ENCODE results near the gene TEAD1. TPM values are rescaled to one million over a fixed set of nuclear protein-coding genes. Genes with fewer than 3 reads are reported as not detected.

TEAD1 gene
- total and polyA plus RNA-seq, 7 experiments from 2014 or later, result 0.02 to 0.22 (median 0.07) TPM; not detected in 4

DNA sequence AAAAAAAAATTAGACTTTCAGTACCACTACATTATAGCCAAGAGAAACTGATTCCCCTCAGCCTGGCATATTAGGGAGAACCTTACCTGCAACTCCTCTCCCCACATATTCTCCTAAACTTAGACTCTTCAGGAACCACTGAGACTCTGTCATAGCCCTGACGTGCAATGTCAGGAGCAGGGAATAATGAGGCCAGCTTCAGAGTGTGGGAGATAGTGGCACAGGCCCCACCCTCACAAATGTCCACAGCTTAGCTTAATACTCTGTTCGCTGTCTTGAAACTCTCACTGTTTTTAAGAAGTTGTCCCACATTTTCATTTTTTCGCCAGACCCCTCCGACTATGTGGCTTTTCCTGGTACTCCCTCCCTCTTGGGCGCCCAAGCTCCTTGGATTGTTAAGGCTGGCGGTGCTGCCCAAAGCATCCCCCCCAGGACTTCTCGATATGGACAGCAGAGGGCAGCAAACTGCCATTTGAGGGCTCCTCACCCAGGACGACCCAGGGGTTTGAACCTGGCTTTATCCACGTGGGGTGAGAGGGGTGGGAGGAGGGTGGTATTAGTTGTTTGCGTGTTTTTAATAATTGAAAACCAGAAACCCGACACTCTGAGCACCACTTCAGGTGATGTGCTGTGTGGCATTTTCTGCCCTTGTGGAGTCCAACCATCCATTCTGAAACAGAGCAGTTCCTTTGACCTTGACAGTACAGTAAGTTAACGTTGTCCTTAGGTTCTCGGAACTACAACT, 289.7 kb downstream of the TEAD1 start:
- ATAC-seq (peak; percentile 76), DNase-seq (peak; percentile 13 to 59 (median 39))
- no peaks in the 10 kb centered on the region for H3K9me3 Mint-ChIP-seq
- intact Hi-C loops (cut with micrococcal nuclease), result loop anchor here (1.0 to 2.0 kb wide), 6 partner anchors 219 to 503 kb away; no protein-coding TSS in a partner anchor
- no peaks in the 10 kb centered on the region for H3K4me1 Mint-ChIP-seq
- Histone ChIP-seq H3K4me1 (ENCODE audit: control insufficient read depth in 2 of 2, insufficient read depth in 2 of 2, low read length in 2 of 2) (no peaks in the 10 kb centered on the region), H3K36me3 (ENCODE audit: control insufficient read depth in 2 of 3, insufficient read depth in 3 of 3, low read length in 3 of 3) (no peaks in the 10 kb centered on the region), H3K27ac (ENCODE audit: low read depth, low read length) (no peak overlapping the region), H3K4me3 (ENCODE audit: low read length) (no peak overlapping the region), H3K9me3 (ENCODE audit: control insufficient read depth in 2 of 3, low read length in 3 of 3) (no peaks in the 10 kb centered on the region), H3K27me3 (ENCODE audit: control insufficient read depth in 2 of 2, insufficient read depth in 2 of 2, low read length in 2 of 2) (no peaks in the 10 kb centered on the region)
- peak overlapping the region in 1 of 10 donors; percentile 5 for H3K4me3 Mint-ChIP-seq
- CTCF ChIA-PET, result interaction anchor here (0.6 to 3.2 kb wide), 5 partner anchors 9 to 1895 kb away, joined by 3 to 13 read pairs (median 3); no protein-coding TSS in a partner anchor
- peaks cover 17 to 37% (median 30%) of the 10 kb centered on the region in 5 donors for H3K27me3 Mint-ChIP-seq
- POLR2A ChIA-PET, result no interaction called here
- H3K36me3 Mint-ChIP-seq, result no peaks in the 10 kb centered on the region
- H3K27ac Mint-ChIP-seq, result no peak overlapping the region

GRCh38 chr11:12964650-12965049, 290.4 kb downstream of the TEAD1 start:
- ChIA-PET POLR2A (no interaction called here), CTCF (interaction anchor here (1.5 to 3.2 kb wide), 2 partner anchors 371 to 379 kb away, joined by 4 to 13 read pairs; no protein-coding TSS in a partner anchor)
- H3K4me3 Mint-ChIP-seq, result no peak overlapping the region
- Histone ChIP-seq H3K27me3 (ENCODE audit: control insufficient read depth in 2 of 2, insufficient read depth in 2 of 2, low read length in 2 of 2) (no peaks in the 10 kb centered on the region), H3K27ac (ENCODE audit: low read depth, low read length) (no peak overlapping the region), H3K9me3 (ENCODE audit: control insufficient read depth in 2 of 3, low read length in 3 of 3) (no peaks in the 10 kb centered on the region), H3K36me3 (ENCODE audit: control insufficient read depth in 2 of 3, insufficient read depth in 3 of 3, low read length in 3 of 3) (no peaks in the 10 kb centered on the region), H3K4me1 (ENCODE audit: control insufficient read depth in 2 of 2, insufficient read depth in 2 of 2, low read length in 2 of 2) (no peaks in the 10 kb centered on the region), H3K4me3 (ENCODE audit: low read length) (no peak overlapping the region)
- H3K4me1 Mint-ChIP-seq, result no peaks in the 10 kb centered on the region
- no peak overlapping the region for H3K27ac Mint-ChIP-seq
- H3K9me3 Mint-ChIP-seq, result no peaks in the 10 kb centered on the region
- no peak for ATAC-seq
- DNase-seq, result no peak
- intact Hi-C loops (cut with micrococcal nuclease), result loop anchor here (1.0 to 2.0 kb wide), 6 partner anchors 219 to 502 kb away; no protein-coding TSS in a partner anchor
- H3K36me3 Mint-ChIP-seq, result no peaks in the 10 kb centered on the region
- H3K27me3 Mint-ChIP-seq, result peaks cover 17 to 37% (median 30%) of the 10 kb centered on the region in 5 donors

DNA sequence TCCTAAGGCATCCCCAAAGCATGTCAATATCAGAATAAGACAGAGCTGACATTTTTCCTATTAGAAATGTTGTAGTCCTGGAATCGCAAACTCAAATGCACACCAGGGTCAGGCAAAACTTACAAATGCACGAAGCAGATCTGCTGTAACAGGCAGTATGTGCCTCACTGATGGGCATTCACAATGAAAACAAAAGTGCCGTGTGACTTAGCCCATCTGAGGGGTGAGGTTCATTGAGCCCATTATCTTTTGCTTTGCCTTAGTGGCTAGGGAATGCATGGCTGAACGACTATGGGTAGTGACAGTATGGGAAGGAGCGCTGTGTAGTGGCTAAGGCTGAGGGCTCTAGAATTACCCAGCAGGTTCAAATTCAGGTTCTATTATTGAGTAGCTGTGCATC, 291.8 kb downstream of the TEAD1 start:
- no peak for DNase-seq
- H3K27me3 Mint-ChIP-seq, result peaks cover 11 to 36% (median 27%) of the 10 kb centered on the region in 5 donors
- H3K4me1 ChIP-seq (ENCODE audit: control insufficient read depth in 2 of 2, insufficient read depth in 2 of 2, low read length in 2 of 2), result no peaks in the 10 kb centered on the region
- no peaks in the 10 kb centered on the region for H3K4me1 Mint-ChIP-seq
- POLR2A ChIA-PET, result no interaction called here
- H3K27ac ChIP-seq (ENCODE audit: low read depth, low read length), result no peak overlapping the region
- ATAC-seq, result no peak
- H3K4me3 ChIP-seq (ENCODE audit: low read length), result no peak overlapping the region
- CTCF ChIA-PET, result interaction anchor here (1.5 to 3.2 kb wide), 2 partner anchors 369 to 378 kb away, joined by 4 to 13 read pairs; no protein-coding TSS in a partner anchor
- no peaks in the 10 kb centered on the region for H3K9me3 ChIP-seq (ENCODE audit: control insufficient read depth in 2 of 3, low read length in 3 of 3)
- H3K36me3 ChIP-seq (ENCODE audit: control insufficient read depth in 2 of 3, insufficient read depth in 3 of 3, low read length in 3 of 3), result no peaks in the 10 kb centered on the region
- H3K36me3 Mint-ChIP-seq, result no peaks in the 10 kb centered on the region
- no peaks in the 10 kb centered on the region for H3K9me3 Mint-ChIP-seq
- no peaks in the 10 kb centered on the region for H3K27me3 ChIP-seq (ENCODE audit: control insufficient read depth in 2 of 2, insufficient read depth in 2 of 2, low read length in 2 of 2)
- intact Hi-C loops (cut with micrococcal nuclease), result no loop called here
- H3K27ac Mint-ChIP-seq, result no peak overlapping the region
- no peak overlapping the region for H3K4me3 Mint-ChIP-seq

DNA sequence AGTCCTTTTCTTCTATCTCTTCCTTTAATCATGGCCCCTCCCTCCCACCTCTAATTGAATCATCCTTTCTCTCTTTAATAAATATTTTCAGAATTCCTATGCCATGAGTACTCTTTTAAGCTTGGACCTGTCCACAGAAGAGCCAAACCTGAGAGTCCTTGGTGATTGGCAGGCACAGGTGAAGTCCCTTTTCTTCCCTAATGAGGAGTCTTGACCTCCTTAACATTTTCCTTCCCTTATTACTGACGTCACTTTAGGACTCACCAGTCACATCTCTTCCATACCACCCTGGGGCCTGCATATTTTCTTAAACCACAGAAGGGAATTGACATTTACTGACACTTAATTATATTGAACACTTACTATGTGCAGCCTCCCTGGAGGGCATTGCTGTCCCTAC, 293.9 kb downstream of the TEAD1 start:
- Mint-ChIP-seq H3K36me3 (no peaks in the 10 kb centered on the region), H3K4me1 (no peaks in the 10 kb centered on the region), H3K27ac (no peak overlapping the region), H3K9me3 (peaks cover 0 to 3% (median 0%) of the 10 kb centered on the region in 11 donors), H3K27me3 (peaks cover 3 to 23% (median 20%) of the 10 kb centered on the region in 5 donors), H3K4me3 (no peak overlapping the region)
- ATAC-seq (no peak), DNase-seq (no peak)
- no peaks in the 10 kb centered on the region for H3K4me1 ChIP-seq (ENCODE audit: control insufficient read depth in 2 of 2, insufficient read depth in 2 of 2, low read length in 2 of 2)
- ChIA-PET POLR2A (no interaction called here), CTCF (no interaction called here)
- no peaks in the 10 kb centered on the region for H3K36me3 ChIP-seq (ENCODE audit: control insufficient read depth in 2 of 3, insufficient read depth in 3 of 3, low read length in 3 of 3)
- intact Hi-C loops (cut with micrococcal nuclease), result no loop called here
- H3K27me3 ChIP-seq (ENCODE audit: control insufficient read depth in 2 of 2, insufficient read depth in 2 of 2, low read length in 2 of 2), result no peaks in the 10 kb centered on the region
- H3K4me3 ChIP-seq (ENCODE audit: low read length), result no peak overlapping the region
- H3K9me3 ChIP-seq (ENCODE audit: control insufficient read depth in 2 of 3, low read length in 3 of 3), result no peaks in the 10 kb centered on the region
- H3K27ac ChIP-seq (ENCODE audit: low read depth, low read length), result no peak overlapping the region

- no peaks in the 10 kb centered on the region for H3K36me3 ChIP-seq (ENCODE audit: control insufficient read depth in 2 of 3, insufficient read depth in 3 of 3, low read length in 3 of 3)
- ChIA-PET CTCF (no interaction called here), POLR2A (no interaction called here)
- H3K4me1 ChIP-seq (ENCODE audit: control insufficient read depth in 2 of 2, insufficient read depth in 2 of 2, low read length in 2 of 2), result no peaks in the 10 kb centered on the region
- H3K9me3 ChIP-seq (ENCODE audit: control insufficient read depth in 2 of 3, low read length in 3 of 3), result no peaks in the 10 kb centered on the region
- ATAC-seq (no peak), DNase-seq (no peak)
- intact Hi-C loops (cut with micrococcal nuclease), result no loop called here
- Mint-ChIP-seq H3K27ac (no peak overlapping the region), H3K4me3 (no peak overlapping the region), H3K36me3 (no peaks in the 10 kb centered on the region), H3K9me3 (peaks cover 0 to 3% (median 0%) of the 10 kb centered on the region in 11 donors), H3K27me3 (peaks cover 3 to 21% (median 16%) of the 10 kb centered on the region in 5 donors), H3K4me1 (no peaks in the 10 kb centered on the region)
- H3K27ac ChIP-seq (ENCODE audit: low read depth, low read length), result no peak overlapping the region
- H3K4me3 ChIP-seq (ENCODE audit: low read length), result no peak overlapping the region
- no peaks in the 10 kb centered on the region for H3K27me3 ChIP-seq (ENCODE audit: control insufficient read depth in 2 of 2, insufficient read depth in 2 of 2, low read length in 2 of 2)
These were observed 294.6 kb downstream of the TEAD1 start for GRCh38 chr11:12968826-12969225.

- CTCF ChIA-PET, result interaction anchor here (0.7 to 1.2 kb wide), 2 partner anchors 8 to 14 kb away, joined by 3 to 5 read pairs; no protein-coding TSS in a partner anchor
- H3K4me3 ChIP-seq (ENCODE audit: low read length), result no peak overlapping the region
These were observed 297.7 kb downstream of the TEAD1 start for GRCh38 chr11:12971955-12972354.

More at GRCh38 chr11:12971955-12972354, 297.7 kb downstream of the TEAD1 start:
- Mint-ChIP-seq H3K4me3 (no peak overlapping the region), H3K4me1 (no peaks in the 10 kb centered on the region), H3K27ac (no peak overlapping the region), H3K36me3 (no peaks in the 10 kb centered on the region), H3K27me3 (peaks cover 3 to 17% (median 5%) of the 10 kb centered on the region in 5 donors), H3K9me3 (peaks cover 0 to 3% (median 0%) of the 10 kb centered on the region in 11 donors)
- Histone ChIP-seq H3K27ac (ENCODE audit: low read depth, low read length) (no peak overlapping the region), H3K36me3 (ENCODE audit: control insufficient read depth in 2 of 3, insufficient read depth in 3 of 3, low read length in 3 of 3) (no peaks in the 10 kb centered on the region), H3K9me3 (ENCODE audit: control insufficient read depth in 2 of 3, low read length in 3 of 3) (no peaks in the 10 kb centered on the region), H3K4me1 (ENCODE audit: control insufficient read depth in 2 of 2, insufficient read depth in 2 of 2, low read length in 2 of 2) (no peaks in the 10 kb centered on the region), H3K27me3 (ENCODE audit: control insufficient read depth in 2 of 2, insufficient read depth in 2 of 2, low read length in 2 of 2) (no peaks in the 10 kb centered on the region)
- ATAC-seq (no peak), DNase-seq (no peak)
- intact Hi-C loops (cut with micrococcal nuclease), result no loop called here
- POLR2A ChIA-PET, result no interaction called here

All from naive thymus-derived CD4-positive, alpha-beta T cell (primary cell).